ENCODE results near the gene SMTN.
"Not testable (repeated sequence)": the region's sequence is repeated elsewhere in the genome, so short reads cannot be mapped to it uniquely, and the experiment has no call there.

SMTN gene

GRCh38 chr22:31080848-31081649 lies at the start of gene SMTN:
Gene SMTN (plus strand): TSS chr22:31081318. CDS start chr22:31083259, 1,941 bp downstream.
- DNase-seq, result peak; percentile 88

DNA sequence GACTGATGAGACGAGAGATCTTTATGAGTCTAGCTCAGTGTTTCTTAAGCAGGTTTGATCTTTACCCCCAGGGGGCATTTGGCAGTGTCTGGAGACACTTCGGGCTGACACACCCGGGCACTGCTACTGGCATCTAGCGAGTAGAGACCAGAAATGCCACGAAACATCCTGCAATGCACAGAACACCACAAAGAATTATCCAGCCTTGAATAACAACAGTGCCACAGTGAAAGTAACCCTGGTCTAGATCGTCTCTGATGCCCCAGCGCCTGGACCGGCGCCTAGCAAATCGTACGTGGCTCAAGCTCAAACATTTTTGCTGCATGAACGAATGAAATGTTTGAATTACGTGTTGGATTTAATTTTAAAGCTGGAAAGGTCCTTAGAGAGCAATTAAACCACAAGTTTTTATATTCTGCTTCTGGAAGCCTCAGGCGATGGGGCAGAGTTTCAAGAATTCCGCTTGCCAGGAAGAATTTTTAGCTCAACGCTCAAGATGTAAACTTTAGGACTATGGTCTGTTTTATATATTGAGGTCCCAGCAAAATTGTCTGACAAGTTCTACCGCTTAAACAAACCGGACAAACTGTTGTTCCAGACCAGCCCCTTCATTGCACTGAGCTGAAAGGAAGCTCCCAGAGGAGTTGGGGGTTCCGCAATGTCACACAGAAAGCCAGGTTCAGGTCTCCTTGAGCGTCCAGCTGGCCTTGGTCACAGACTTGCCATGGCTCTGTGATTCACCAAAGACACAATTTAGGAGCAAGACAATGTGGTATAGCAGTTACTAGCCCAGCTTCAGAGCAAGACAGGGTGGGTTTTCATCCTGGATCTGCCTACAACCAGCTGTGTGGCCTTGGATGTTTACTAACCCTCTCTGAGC lies 44.2 kb upstream of the SMTN start:
- DNase-seq, result no peak

DNA sequence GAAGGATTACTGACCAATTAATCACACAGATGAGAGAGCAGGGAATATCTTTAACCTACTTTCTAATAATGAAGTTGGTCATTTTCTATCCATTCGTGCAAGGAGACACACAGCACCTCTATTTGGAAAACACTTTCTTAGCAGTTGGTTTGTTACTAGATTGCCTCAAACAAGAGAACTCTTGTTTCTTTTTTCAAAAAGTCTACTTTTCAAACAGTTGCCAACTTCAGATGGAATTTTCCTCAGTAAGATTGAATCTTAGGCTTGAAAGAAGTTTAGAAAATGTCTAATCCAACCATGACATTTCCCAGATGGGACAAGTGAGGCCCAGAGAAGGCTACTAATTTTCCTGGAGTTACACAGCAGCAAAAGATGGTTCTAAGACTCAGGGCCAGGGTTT lies 42.4 kb upstream of the SMTN start:
- DNase-seq, result no peak

- no peak for DNase-seq
Observed at GRCh38 chr22:31039393-31039792, 41.7 kb upstream of the SMTN start.

DNA sequence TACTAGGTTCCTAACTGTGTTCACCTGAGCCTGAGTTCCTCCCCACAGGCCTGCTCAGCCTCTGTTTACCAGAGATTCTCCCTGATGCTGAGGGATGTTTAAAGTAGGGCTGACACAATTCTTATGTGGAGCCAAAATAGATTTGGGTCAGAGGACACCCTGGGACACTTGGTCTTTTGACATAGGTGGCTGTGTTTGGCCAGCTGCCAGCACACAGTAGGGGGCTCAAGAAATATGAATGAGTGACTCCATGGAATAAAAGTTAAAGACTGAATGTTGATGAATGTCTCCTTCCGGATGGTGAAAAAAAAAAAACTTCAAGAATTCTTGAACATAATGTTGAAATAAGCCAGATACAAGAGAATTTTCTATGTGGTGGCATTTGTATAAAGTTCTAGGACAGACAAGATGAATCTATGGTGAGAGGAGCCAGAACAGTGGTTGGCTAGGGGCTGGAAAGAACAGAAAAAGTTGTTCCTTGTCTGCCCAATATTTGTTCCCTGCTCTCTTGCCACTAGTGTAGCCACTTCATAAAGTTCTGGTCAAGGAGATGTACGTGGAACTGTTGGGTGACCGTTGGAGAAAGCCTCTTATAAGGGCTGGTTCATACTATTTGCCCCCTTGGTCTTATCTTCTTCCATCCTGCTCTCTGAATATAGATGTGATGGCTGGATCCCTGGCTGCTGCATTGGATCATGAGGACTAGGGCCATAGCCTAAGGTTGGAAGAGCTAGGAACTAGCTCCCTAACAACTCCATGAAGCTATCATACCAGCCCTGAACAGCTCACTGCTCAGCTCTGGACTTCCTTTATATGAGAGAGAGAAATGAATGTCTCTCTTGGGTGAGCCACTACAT lies 40.3 kb upstream of the SMTN start:
- DNase-seq, result no peak

DNA sequence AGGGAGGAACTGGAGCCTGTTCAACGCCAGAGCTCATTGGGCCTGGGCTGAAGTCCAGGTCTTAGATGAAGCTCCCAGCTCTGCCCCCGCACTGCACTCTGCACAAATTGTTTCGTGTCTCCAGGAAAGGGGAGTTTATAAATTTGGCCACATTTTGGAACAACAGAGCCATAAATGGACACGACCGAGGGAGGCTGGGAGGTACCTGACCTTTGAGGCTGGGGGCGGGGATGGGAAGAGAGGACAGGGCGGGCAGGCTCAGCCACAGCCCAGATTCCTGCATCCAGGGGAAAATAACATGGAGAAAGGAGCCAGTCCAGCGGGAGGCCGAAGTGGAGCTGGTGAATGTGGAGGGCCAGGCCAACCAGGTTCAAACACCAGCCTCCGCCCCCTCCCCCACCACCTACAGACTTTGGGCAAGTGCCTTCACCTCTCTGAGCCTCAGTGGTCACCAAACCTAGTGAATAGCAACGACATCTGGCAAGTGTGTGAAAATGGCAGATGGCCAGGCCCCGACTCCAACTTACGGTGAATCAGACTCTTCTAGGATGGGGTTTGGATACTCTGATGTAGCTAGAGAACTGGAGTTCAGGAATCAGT lies 36.8 kb upstream of the SMTN start:
- no peak for DNase-seq

DNA sequence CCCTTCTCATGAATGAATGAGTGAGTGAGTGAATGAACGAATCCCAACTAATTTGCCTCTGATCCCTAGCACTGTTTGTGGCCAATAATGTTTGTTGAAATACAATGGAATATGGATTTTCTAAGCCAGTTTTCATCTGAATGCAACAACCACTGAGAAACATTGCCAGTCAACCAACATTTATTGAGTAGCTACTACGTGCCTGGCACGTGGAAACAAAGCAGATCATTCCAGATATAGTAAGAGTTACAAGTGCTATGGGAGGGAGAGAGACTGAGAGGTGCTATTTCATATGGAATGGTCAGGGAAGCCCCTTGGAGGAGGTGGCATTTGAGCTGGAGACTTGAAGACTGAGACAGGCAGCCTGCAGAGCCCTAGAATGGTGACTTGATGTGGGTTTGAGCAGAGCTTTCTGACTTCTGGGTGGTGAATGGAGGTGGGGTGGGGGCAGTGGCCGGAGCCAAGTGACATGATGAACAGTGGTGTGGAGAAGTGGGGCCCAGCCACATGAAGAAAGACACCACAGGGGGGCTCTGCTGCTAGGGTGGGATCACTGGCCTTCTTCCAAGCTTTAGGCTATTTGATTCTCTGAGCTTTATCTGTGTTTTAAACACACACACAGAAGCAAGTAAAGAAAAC lies 35.1 kb upstream of the SMTN start:
- no peak for DNase-seq

- no peak for DNase-seq
Observed at GRCh38 chr22:31046539-31047226, 34.4 kb upstream of the SMTN start.

GRCh38 chr22:31048570-31048969 lies 32.5 kb upstream of the SMTN start:
- DNase-seq, result no peak

GRCh38 chr22:31049815-31050420 lies 31.2 kb upstream of the SMTN start:
- no peak for DNase-seq

DNA sequence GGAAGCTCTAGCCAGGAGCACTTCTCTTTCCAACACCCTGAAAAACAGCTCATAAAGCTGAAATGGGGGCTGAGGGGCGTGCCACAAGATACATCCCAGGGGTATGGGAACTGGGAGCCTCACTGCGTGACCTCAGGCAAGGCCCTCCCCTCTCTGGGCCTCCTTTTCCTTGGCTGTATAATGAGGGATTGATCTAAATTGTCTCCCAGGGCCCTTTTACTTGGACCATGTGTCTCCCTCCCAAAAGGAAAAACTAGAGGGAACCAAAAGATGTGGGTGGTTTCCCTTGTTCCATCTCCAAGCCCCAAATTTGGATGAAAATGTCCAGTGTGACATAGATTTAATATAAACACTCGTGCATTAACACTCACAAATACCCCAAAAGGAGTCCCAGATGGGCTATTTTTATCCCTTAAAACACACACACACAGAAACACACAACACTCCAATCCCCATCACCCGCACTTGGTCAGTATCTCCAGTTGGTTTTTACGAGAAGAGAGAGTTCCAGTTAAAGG lies 25.9 kb upstream of the SMTN start:
- no peak for DNase-seq

- no peak for DNase-seq
Observed at GRCh38 chr22:31055635-31056159, 25.4 kb upstream of the SMTN start.

DNA sequence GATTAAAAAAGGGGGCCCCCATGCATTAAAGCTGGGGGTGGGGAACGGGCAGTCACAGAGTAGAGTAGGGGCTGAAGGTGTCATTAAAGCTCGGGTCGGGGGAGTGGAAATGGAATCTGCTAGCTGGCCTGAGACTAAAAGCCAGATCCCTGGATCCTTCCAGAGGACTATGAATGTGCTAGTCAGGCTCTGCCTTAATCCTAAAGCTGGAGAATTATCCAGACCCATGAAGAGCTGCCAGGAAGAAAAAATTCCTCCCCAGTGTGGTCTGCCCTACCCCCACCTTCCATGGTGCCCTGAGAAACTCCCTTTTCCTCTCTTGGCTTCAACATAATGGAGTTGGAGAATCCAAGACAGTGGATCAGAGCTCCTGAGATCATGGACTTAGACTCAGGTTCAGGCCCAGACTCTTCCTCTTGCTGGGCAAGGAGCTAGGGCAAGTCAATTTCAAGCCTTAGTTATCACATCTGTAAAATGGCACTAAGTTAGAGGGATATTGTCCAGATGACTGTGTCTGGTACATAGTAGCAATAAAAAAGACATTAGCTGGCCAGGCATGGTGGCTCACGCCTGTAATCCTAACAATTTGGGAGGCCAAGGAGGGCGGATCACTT lies 24.0 kb upstream of the SMTN start:
- DNase-seq, result no peak

- not testable (repeated sequence) for DNase-seq
Observed at GRCh38 chr22:31059663-31060062, 21.5 kb upstream of the SMTN start.

DNA sequence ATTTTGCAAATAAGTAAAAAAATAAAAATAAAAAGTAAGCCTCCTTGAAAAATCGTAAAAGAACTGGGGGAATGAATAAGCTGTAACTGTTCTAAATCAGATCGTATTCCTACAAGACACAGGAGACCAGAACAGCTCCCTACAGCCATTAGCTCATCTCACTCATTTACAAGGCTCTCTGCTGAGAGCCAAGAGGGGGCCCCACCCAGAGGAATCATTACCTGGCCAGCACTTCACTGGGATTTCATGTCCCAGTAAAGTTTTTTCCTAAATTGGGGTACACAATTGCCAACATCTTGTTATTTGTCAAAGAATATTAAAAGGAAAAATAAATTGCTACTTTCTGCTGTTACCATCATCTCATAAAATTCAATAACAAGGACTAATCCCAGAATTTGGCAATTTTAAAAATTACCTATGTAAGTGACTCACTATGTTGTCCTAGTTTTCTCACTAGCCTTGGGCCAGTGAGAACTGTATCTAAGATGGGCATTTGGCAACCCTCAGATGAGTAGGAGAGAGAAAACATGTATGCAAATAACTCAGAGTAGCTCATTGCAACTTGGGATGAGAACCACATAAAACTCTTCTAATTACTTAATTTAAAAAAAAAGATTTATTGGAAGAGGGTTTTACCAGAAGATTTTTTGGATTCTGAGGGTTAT lies 18.4 kb upstream of the SMTN start:
- no peak for DNase-seq

- DNase-seq, result no peak
Observed at GRCh38 chr22:31064369-31064768, 16.7 kb upstream of the SMTN start.

DNA sequence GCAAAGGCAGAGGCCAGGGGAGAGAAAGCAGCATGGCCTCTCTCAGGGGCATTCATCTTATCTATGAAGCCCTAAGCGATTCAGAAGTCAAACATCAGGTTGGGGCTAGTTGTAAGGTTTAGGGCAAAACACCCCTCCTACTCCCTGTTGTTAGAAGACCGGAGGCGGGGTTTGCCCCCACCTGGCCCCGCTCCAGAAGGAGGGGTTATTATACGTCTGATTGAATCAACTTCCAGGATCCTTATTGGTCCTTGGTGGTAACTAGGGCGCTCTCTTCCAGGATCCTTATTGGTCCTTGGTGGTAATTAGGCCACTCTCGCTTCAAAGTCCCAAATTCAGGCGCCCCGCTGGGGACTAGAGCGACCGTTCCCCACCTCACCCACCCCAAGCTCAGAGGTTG lies 12.1 kb upstream of the SMTN start:
- no peak for DNase-seq

GRCh38 chr22:31069691-31070314 lies 11.3 kb upstream of the SMTN start:
- not testable (repeated sequence) for DNase-seq

DNA sequence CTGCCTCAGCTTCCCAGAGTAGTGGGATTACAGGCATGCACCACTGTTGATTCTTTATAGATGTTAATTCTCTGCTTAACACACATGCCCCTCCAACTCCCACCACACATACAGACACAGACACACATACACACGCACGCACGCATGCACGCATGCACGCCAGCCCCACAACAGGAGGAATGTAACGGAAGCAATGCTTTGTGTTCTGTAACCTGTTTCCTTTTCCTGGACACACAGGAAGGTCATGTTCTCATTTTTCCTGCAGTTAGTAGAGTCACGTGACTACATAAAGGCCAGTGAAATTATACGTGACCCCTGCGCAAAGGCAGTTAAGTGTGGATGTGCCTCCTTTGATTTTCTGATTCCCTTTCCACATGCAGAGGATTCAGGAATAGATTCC lies 8.0 kb upstream of the SMTN start:
- DNase-seq, result not testable (repeated sequence)

Measured in inflammatory macrophage treated with lipopolysaccharide for 4 hours (primary cell).